Measurements from ENCODE around the gene TTYH3.

The TTYH3 gene

GRCh38 chr7:2633538-2634266 is 1.9 kb downstream of the TTYH3 start:
- peak in 32 of 51 donors; percentile 16 to 86 (median 52) for DNase-seq

GRCh38 chr7:2634267-2635145 is 2.7 kb downstream of the TTYH3 start:
- DNase-seq: no peak

GRCh38 chr7:2635148-2635668 is 3.4 kb downstream of the TTYH3 start:
- DNase-seq: no peak

- DNase-seq: peak in 26 of 51 donors; percentile 18 to 78 (median 54)
These were observed 4.3 kb downstream of the TTYH3 start for GRCh38 chr7:2635810-2636701.

GRCh38 chr7:2637066-2637471 is 5.3 kb downstream of the TTYH3 start:
- DNase-seq: peak in 7 of 51 donors; percentile 38 to 64 (median 59)

GRCh38 chr7:2637505-2638223 is 5.9 kb downstream of the TTYH3 start:
- peak in 20 of 51 donors; percentile 21 to 74 (median 41) for DNase-seq

GRCh38 chr7:2638224-2638991 is 6.6 kb downstream of the TTYH3 start:
- DNase-seq: peak in 12 of 51 donors; percentile 11 to 63 (median 38)

- DNase-seq: peak in 24 of 51 donors; percentile 14 to 66 (median 46)
These were observed 7.4 kb downstream of the TTYH3 start for GRCh38 chr7:2639181-2639681.

GRCh38 chr7:2639695-2640481 is 8.1 kb downstream of the TTYH3 start:
- peak in 2 of 51 donors; percentile 51 to 62 for DNase-seq

GRCh38 chr7:2640482-2640830 is 8.7 kb downstream of the TTYH3 start:
- DNase-seq: peak in 1 of 51 donors; percentile 62

GRCh38 chr7:2640846-2641316 is 9.1 kb downstream of the TTYH3 start:
- no peak for DNase-seq

- DNase-seq: peak in 49 of 51 donors; percentile 13 to 91 (median 72)
These were observed 9.9 kb downstream of the TTYH3 start for GRCh38 chr7:2641406-2642393.

GRCh38 chr7:2643386-2644219 is 11.8 kb downstream of the TTYH3 start:
- DNase-seq: no peak

GRCh38 chr7:2644220-2644561 is 12.4 kb downstream of the TTYH3 start:
- no peak for DNase-seq

- DNase-seq: peak in 1 of 51 donors; percentile 17
These were observed 12.9 kb downstream of the TTYH3 start for GRCh38 chr7:2644562-2645273.
